UCSD-AML1 (cell line): ENCODE results near the gene WWOX.

Experiments
- DNase-seq: peaks from one replicate; lab custom pipeline; 2025; ENCODE audit not compliant: unreplicated experiment; lab: John Stamatoyannopoulos, UW

Gene WWOX

GRCh38 chr16:78956859-78957258 is 857.4 kb downstream of the WWOX start:
- DNase-seq = no peak

GRCh38 chr16:78957317-78958100 is 858.1 kb downstream of the WWOX start:
- no peak for DNase-seq

GRCh38 chr16:78961464-78961863 is 862.0 kb downstream of the WWOX start:
- no peak for DNase-seq

- DNase-seq = no peak
Measured at GRCh38 chr16:78962457-78962929, 863.0 kb downstream of the WWOX start.

- no peak for DNase-seq
Measured at GRCh38 chr16:78967948-78968347, 868.5 kb downstream of the WWOX start.

GRCh38 chr16:78969721-78970120 is 870.3 kb downstream of the WWOX start:
- DNase-seq = no peak

GRCh38 chr16:78970650-78971049 is 871.2 kb downstream of the WWOX start:
- no peak for DNase-seq

- DNase-seq = no peak
Measured at GRCh38 chr16:78972006-78972405, 872.6 kb downstream of the WWOX start.

- no peak for DNase-seq
Measured at GRCh38 chr16:78972986-78973385, 873.5 kb downstream of the WWOX start.

- DNase-seq = no peak
Measured at GRCh38 chr16:78976212-78976611, 876.8 kb downstream of the WWOX start.

GRCh38 chr16:78980825-78981224 is 881.4 kb downstream of the WWOX start:
- no peak for DNase-seq

- no peak for DNase-seq
Measured at GRCh38 chr16:78982096-78982744, 882.8 kb downstream of the WWOX start.

- no peak for DNase-seq
Measured at GRCh38 chr16:78984324-78984723, 884.9 kb downstream of the WWOX start.

GRCh38 chr16:78984887-78985464 is 885.5 kb downstream of the WWOX start:
- no peak for DNase-seq

GRCh38 chr16:78985716-78986605 is 886.5 kb downstream of the WWOX start:
- no peak for DNase-seq

GRCh38 chr16:78987666-78988065 is 888.2 kb downstream of the WWOX start:
- no peak for DNase-seq

- DNase-seq = no peak
Measured at GRCh38 chr16:78988361-78988969, 889.0 kb downstream of the WWOX start.

GRCh38 chr16:78990309-78990701 is 890.9 kb downstream of the WWOX start:
- DNase-seq = no peak

- no peak for DNase-seq
Measured at GRCh38 chr16:78992001-78992400, 892.5 kb downstream of the WWOX start.

GRCh38 chr16:78993346-78993745 is 893.9 kb downstream of the WWOX start:
- DNase-seq = no peak
